Hepatocyte (in vitro differentiated cells): ENCODE data around the gene STXBP6.

Source experiments
- EZH2 ChIP-seq: fragments of 200-600 bp; sonication (generic); IDR thresholded peaks from 2 replicates; pipeline ENCODE4 v1.6.1; 2016; ENCODE audit warnings: antibody characterized with exemption, mild to moderate bottlenecking, borderline replicate concordance
- TF ChIP-seq, protein P1 (sequence below): fragments of 200-600 bp; sonication (generic); IDR thresholded peaks from 2 replicates; pipeline ENCODE4 v1.5.1; 2016; ENCODE audit warnings: antibody characterized with exemption, mild to moderate bottlenecking; ENCODE audit not compliant: poor library complexity

DNA sequence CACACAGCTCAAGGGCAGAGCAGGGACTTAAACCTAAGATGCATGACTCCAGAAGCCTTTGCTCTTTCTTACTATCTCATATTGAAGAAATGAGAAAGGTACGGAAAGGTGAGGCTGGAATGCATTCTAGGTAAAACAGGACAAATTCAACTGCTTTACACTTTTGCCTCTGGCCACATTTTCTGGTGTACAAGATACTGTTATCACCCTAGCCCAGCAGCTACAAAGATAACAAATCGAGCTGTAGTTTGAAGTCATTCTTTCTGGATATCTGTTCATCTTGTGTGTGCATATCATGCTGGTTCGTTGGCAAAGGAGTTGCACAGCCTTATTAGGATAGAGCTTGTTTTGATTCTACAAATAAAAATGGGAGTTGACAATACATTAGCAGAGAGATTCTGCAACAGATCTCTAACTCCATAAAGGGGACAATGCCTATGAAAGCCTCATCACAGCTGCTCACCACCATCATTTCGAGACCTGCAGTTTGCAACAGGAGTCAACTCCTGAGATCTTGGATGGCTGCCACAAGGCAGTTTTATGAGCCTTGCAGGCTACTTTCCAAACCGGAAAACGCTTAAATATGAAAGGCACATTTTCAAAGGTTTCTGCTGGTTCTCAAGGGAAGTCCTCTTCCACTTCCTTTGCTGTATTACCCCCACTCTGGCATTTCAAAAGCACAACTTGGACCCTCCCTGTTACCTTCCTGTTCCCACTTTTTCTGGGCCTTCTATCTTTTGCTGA, 64.9 kb downstream of the STXBP6 start:
- TF ChIP-seq, protein P1, sequence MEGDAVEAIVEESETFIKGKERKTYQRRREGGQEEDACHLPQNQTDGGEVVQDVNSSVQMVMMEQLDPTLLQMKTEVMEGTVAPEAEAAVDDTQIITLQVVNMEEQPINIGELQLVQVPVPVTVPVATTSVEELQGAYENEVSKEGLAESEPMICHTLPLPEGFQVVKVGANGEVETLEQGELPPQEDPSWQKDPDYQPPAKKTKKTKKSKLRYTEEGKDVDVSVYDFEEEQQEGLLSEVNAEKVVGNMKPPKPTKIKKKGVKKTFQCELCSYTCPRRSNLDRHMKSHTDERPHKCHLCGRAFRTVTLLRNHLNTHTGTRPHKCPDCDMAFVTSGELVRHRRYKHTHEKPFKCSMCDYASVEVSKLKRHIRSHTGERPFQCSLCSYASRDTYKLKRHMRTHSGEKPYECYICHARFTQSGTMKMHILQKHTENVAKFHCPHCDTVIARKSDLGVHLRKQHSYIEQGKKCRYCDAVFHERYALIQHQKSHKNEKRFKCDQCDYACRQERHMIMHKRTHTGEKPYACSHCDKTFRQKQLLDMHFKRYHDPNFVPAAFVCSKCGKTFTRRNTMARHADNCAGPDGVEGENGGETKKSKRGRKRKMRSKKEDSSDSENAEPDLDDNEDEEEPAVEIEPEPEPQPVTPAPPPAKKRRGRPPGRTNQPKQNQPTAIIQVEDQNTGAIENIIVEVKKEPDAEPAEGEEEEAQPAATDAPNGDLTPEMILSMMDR: no peak
- no peak for TF ChIP-seq EZH2
